Activated T-cell treated with anti-CD3 and anti-CD28 coated beads, Interleukin-2, amount 50 U/mL, for 48 hours (primary cell): ENCODE results near the gene ZC3H15.

Source experiments
- DNase-seq, 2 experiments: peaks; one replicate each; pipeline ENCODE4 v3.0.0-alpha.2; 2020

ZC3H15 gene

GRCh38 chr2:186546846-186547245 is 60.8 kb downstream of the ZC3H15 start:
- no peak for DNase-seq

GRCh38 chr2:186551323-186552050 is 65.4 kb downstream of the ZC3H15 start:
- no peak for DNase-seq

- DNase-seq: no peak
Observed at GRCh38 chr2:186554429-186554828, 68.4 kb downstream of the ZC3H15 start.

- DNase-seq: no peak
Observed at GRCh38 chr2:186554850-186555671, 69.0 kb downstream of the ZC3H15 start.

- DNase-seq: no peak
Observed at GRCh38 chr2:186558512-186559276, 72.6 kb downstream of the ZC3H15 start.
